GM21367 (cell line): ENCODE data around the gene LAMA2.

Source experiments
- ATAC-seq: cut with Tn5 transposase; IDR thresholded peaks from one replicate; pipeline ENCODE4 v1.9.1; 2021; ENCODE audit not compliant: unreplicated experiment

The LAMA2 gene

GRCh38 chr6:129488313-129488712 is 605.4 kb downstream of the LAMA2 start:
- ATAC-seq = no peak

GRCh38 chr6:129489215-129489765 is 606.4 kb downstream of the LAMA2 start:
- no peak for ATAC-seq

- ATAC-seq = peak; percentile 89
Observed at GRCh38 chr6:129490521-129491255, 607.8 kb downstream of the LAMA2 start.

- no peak for ATAC-seq
Observed at GRCh38 chr6:129491436-129491835, 608.5 kb downstream of the LAMA2 start.

- no peak for ATAC-seq
Observed at GRCh38 chr6:129492260-129492659, 609.3 kb downstream of the LAMA2 start.

GRCh38 chr6:129493354-129493902 is 610.5 kb downstream of the LAMA2 start:
- ATAC-seq = no peak

GRCh38 chr6:129494099-129494498 is 611.2 kb downstream of the LAMA2 start:
- ATAC-seq = no peak

GRCh38 chr6:129494586-129494985 is 611.6 kb downstream of the LAMA2 start:
- no peak for ATAC-seq

GRCh38 chr6:129495652-129496051 is 612.7 kb downstream of the LAMA2 start:
- no peak for ATAC-seq

GRCh38 chr6:129497481-129498441 is 614.8 kb downstream of the LAMA2 start:
- no peak for ATAC-seq

GRCh38 chr6:129498541-129498940 is 615.6 kb downstream of the LAMA2 start:
- no peak for ATAC-seq

- ATAC-seq = peak; percentile 79
Observed at GRCh38 chr6:129498950-129499842, 616.3 kb downstream of the LAMA2 start.

GRCh38 chr6:129499843-129500219 is 616.9 kb downstream of the LAMA2 start:
- no peak for ATAC-seq

- ATAC-seq = no peak
Observed at GRCh38 chr6:129500958-129501739, 618.2 kb downstream of the LAMA2 start.

- ATAC-seq = no peak
Observed at GRCh38 chr6:129501740-129502660, 619.1 kb downstream of the LAMA2 start.

- ATAC-seq = no peak
Observed at GRCh38 chr6:129504456-129504855, 621.5 kb downstream of the LAMA2 start.

GRCh38 chr6:129507059-129507807 is 624.3 kb downstream of the LAMA2 start:
- ATAC-seq = no peak

- no peak for ATAC-seq
Observed at GRCh38 chr6:129507846-129508245, 624.9 kb downstream of the LAMA2 start.
